ENCODE results near the gene GATA2.

The GATA2 gene

GRCh38 chr3:128492671-128493569 lies at the start of gene GATA2:
TSS of gene GATA2 (minus strand) at chr3:128493201. CDS start at chr3:128487031, 6,170 bp downstream.
- no peak for TF ChIP-seq CTCF (IDR thresholded peaks at IDR 0.05; ENCODE audit: low read depth, low read length, missing control alignments)
- DNase-seq (ENCODE audit: low read depth): no peak
- in situ Hi-C loops (cut with HindIII; ENCODE audit: low sequenced_read_pairs): no loop called here
- no peak within 1 kb of the TSS for H3K4me3 ChIP-seq (ENCODE audit: low read depth, low read length)

GRCh38 chr3:128541246-128541645 lies 48.2 kb upstream of the GATA2 start:
- DNase-seq (ENCODE audit: low read depth): no peak
- no peak overlapping the region for H3K4me3 ChIP-seq (ENCODE audit: low read depth, low read length)
- TF ChIP-seq CTCF (IDR thresholded peaks at IDR 0.05; ENCODE audit: low read depth, low read length, missing control alignments): no peak
- in situ Hi-C loops (cut with HindIII; ENCODE audit: low sequenced_read_pairs): no loop called here

GRCh38 chr3:128539376-128539775 lies 46.4 kb upstream of the GATA2 start:
- DNase-seq (ENCODE audit: low read depth): no peak
- no peak overlapping the region for H3K4me3 ChIP-seq (ENCODE audit: low read depth, low read length)
- in situ Hi-C loops (cut with HindIII; ENCODE audit: low sequenced_read_pairs): loop anchor here (5.0 kb wide), 1 partner anchor 38 kb away; no protein-coding TSS in a partner anchor
- TF ChIP-seq CTCF (IDR thresholded peaks at IDR 0.05; ENCODE audit: low read depth, low read length, missing control alignments): no peak

- H3K4me3 ChIP-seq (ENCODE audit: low read depth, low read length): no peak overlapping the region
- DNase-seq (ENCODE audit: low read depth): no peak
- in situ Hi-C loops (cut with HindIII; ENCODE audit: low sequenced_read_pairs): loop anchor here (5.0 kb wide), 1 partner anchor 40 kb away; no protein-coding TSS in a partner anchor
- TF ChIP-seq CTCF (IDR thresholded peaks at IDR 0.05; ENCODE audit: low read depth, low read length, missing control alignments): no peak
Observed at GRCh38 chr3:128537091-128537703, 44.2 kb upstream of the GATA2 start.

GRCh38 chr3:128532012-128532983 lies 39.3 kb upstream of the GATA2 start:
- TF ChIP-seq CTCF (IDR thresholded peaks at IDR 0.05; ENCODE audit: low read depth, low read length, missing control alignments): no peak
- in situ Hi-C loops (cut with HindIII; ENCODE audit: low sequenced_read_pairs): no loop called here
- no peak overlapping the region for H3K4me3 ChIP-seq (ENCODE audit: low read depth, low read length)
- no peak for DNase-seq (ENCODE audit: low read depth)
